BJ (cell line): ENCODE data around the gene DEPDC1B. TPM values are rescaled to one million over a fixed set of nuclear protein-coding genes. Genes with fewer than 3 reads are reported as not detected.

ENCODE experiments used
- CTCF ChIA-PET: fragments of 350-600 bp; formaldehyde crosslinking; extraction: SDS; loops from one replicate; lab custom pipeline; 2021; ENCODE audit warnings: antibody characterized with exemption, inconsistent platforms; lab: Yijun Ruan, JAX
- POLR2A ChIA-PET: fragments of 300-600 bp; sonication (Branson Sonifier 250); formaldehyde crosslinking; extraction: SDS; loops from one replicate; lab custom pipeline; 2021; ENCODE audit warnings: antibody characterized with exemption; lab: Charles Lee
- DNase-seq: peaks from one replicate; pipeline ENCODE4 v3.0.0-alpha.2; 2011; ENCODE audit warnings: low read depth
- H3K27me3 ChIP-seq: 2 replicates; pipeline ENCODE4 v1.6.0; 2011; ENCODE audit warnings: low read length; ENCODE audit not compliant: control insufficient read depth, insufficient read depth
- H3K36me3 ChIP-seq: 2 replicates; pipeline ENCODE4 v1.5.1; 2011; ENCODE audit warnings: low read length; ENCODE audit not compliant: control insufficient read depth, insufficient read depth
- H3K4me3 ChIP-seq: 2 replicates; pipeline ENCODE4 v1.5.1; 2011; ENCODE audit warnings: low read depth, mild to moderate bottlenecking, control low read depth, low read length
- polyA minus RNA-seq: library from RNA; depleted of rRNA, polyadenylated mRNA; stranded (reverse); fragments of >200 nt; gene quantifications from 2 replicates; pipeline ENCODE4 v1.2.3, GENCODE V29; 2011; rRNA and poly(A)+ RNA removed
- polyA plus RNA-seq: library from polyadenylated mRNA; depleted of rRNA; stranded (reverse); fragments of >200 nt; gene quantifications from 2 replicates; pipeline ENCODE4 v1.2.3, GENCODE V29; 2011; rRNA removed
- TF ChIP-seq, protein P1 (sequence below): IDR thresholded peaks from 2 replicates; pipeline ENCODE4 v1.5.1; 2011; ENCODE audit warnings: low read depth, mild to moderate bottlenecking, control low read depth, inconsistent platforms, low read length, moderate library complexity; ENCODE audit not compliant: insufficient read depth

The DEPDC1B gene, protein sequence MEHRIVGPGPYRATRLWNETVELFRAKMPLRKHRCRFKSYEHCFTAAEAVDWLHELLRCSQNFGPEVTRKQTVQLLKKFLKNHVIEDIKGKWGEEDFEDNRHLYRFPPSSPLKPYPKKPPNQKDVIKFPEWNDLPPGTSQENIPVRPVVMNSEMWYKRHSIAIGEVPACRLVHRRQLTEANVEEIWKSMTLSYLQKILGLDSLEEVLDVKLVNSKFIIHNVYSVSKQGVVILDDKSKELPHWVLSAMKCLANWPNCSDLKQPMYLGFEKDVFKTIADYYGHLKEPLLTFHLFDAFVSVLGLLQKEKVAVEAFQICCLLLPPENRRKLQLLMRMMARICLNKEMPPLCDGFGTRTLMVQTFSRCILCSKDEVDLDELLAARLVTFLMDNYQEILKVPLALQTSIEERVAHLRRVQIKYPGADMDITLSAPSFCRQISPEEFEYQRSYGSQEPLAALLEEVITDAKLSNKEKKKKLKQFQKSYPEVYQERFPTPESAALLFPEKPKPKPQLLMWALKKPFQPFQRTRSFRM
- polyA plus RNA-seq: 6.5 and 6.8 TPM in 2 replicates
- polyA minus RNA-seq: 4.9 and 5.3 TPM in 2 replicates

DNA sequence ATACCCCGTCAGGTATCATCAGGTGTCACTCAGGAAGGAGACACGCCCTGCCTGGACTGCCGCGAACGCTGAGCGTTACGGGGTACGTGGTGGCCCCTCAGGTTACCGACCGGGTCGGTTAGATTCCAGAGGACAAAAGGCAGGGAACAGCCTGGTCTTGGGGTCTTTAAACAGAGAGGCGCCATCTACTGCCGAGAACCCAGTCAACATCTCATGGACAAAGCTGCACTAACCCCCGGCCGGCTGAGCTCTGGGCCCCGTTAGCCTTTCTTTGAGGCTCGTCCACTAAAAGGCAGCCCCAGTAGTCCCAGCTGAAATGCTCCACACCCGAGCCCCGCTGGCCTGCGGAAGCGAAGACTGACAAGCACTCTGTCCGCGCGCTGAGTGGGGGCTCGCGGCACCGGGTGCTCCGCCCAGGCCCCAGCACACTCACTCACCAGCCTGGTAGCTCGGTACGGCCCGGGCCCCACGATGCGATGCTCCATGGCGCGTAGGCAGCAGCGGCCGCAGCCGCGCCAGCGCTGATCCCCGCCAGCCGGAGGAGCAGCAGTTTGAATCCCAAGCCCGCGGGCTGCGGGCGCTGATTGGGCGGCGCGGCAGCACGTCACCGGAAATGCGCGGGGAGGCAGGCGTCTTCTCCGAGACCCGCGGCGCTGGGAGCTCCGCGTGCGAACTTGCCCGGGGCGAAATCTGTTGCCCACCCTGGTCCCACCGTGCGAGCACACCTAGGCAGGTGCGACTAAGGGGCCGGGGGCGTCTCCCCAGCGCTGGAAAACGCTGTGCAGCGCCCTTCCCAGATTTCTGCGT is at the start of gene DEPDC1B:
Gene DEPDC1B (minus strand): TSS at position 558 of the 807 bp plus-strand sequence. CDS start 73 bp downstream, at position 485.
- ChIA-PET POLR2A (interaction anchor here (0.5 kb wide), 1 partner anchor 9 kb away, joined by 10 read pairs; no protein-coding TSS in a partner anchor), CTCF (interaction anchor here (0.7 to 5.1 kb wide), 17 partner anchors 8 to 889 kb away, joined by 3 to 49 read pairs (median 5); no protein-coding TSS in a partner anchor)
- Histone ChIP-seq H3K36me3 (no peaks in the 10 kb centered on the region), H3K4me3 (peak within 1 kb of the TSS; percentile 91), H3K27me3 (peaks cover 2% of the 10 kb centered on the region; the same call in 1 of the 2 replicates)
- peak; percentile 37 for DNase-seq
- TF ChIP-seq, protein P1, sequence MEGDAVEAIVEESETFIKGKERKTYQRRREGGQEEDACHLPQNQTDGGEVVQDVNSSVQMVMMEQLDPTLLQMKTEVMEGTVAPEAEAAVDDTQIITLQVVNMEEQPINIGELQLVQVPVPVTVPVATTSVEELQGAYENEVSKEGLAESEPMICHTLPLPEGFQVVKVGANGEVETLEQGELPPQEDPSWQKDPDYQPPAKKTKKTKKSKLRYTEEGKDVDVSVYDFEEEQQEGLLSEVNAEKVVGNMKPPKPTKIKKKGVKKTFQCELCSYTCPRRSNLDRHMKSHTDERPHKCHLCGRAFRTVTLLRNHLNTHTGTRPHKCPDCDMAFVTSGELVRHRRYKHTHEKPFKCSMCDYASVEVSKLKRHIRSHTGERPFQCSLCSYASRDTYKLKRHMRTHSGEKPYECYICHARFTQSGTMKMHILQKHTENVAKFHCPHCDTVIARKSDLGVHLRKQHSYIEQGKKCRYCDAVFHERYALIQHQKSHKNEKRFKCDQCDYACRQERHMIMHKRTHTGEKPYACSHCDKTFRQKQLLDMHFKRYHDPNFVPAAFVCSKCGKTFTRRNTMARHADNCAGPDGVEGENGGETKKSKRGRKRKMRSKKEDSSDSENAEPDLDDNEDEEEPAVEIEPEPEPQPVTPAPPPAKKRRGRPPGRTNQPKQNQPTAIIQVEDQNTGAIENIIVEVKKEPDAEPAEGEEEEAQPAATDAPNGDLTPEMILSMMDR: peak; percentile 56

DNA sequence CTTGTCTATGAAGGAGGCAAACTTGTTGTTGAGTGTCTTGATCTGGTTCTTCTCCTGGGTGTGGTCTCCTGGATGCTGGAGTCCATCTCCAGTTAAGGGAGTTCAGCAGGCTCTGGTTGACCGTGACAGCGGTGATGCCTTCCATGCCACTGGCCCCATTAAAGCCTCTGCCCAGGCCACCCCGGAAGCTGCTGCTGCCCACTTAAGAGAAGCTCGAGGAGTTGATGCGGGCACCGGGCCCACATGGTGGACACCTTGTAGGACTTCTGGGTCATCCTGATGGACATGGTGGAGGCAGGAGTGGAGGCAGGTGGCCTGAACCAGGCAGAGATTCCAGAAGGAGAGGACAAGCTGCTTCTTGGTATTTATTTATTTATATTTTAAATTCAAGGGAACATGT is 44.7 kb upstream of the DEPDC1B start:
- TF ChIP-seq, protein P1: no peak
- Histone ChIP-seq H3K27me3 (no peaks in the 10 kb centered on the region), H3K4me3 (no peak overlapping the region), H3K36me3 (no peaks in the 10 kb centered on the region)
- ChIA-PET POLR2A (no interaction called here), CTCF (no interaction called here)
- no peak for DNase-seq

DNA sequence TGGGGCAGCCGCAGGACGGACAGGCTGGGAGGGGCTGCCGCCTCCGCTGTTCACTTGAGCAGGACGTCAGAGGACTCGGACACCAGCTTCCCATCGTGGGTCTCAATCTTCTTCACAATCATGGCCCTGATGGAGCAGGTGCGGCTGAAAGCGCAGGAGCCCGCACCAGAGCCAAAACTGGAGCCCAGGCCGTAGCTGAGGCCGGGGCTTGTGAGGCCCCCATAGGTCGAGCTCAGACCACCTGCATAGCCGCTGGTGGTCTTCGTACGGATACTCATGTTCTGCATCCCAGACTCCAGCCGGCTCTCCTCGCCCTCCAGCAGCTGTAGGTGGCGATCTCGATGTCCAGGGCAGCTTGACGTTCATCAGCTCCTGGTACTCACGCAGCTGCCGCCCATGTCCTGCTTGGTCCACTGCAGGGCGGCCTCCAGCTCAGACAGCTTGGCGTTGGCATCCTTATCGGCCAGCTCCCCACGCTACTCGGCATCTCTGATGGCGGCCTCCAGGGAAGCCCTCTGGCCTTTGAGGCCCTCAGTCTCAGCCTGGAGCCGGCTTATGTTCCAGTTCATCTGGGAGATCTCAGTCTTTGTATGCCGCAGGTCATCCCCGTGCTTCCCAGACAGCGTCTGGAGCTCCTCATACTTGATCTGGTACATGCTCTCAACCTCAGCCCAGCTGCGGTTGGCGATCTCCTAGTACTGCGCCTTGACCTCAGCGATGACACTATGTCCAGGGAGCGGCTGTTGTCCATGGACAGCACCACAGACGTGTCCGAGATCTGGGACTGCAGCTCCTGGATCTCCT is 43.7 kb upstream of the DEPDC1B start:
- ChIA-PET POLR2A (no interaction called here), CTCF (no interaction called here)
- DNase-seq: no peak
- no peaks in the 10 kb centered on the region for H3K27me3 ChIP-seq
- no peak overlapping the region for H3K4me3 ChIP-seq
- TF ChIP-seq, protein P1: no peak
- H3K36me3 ChIP-seq: no peaks in the 10 kb centered on the region

DNA sequence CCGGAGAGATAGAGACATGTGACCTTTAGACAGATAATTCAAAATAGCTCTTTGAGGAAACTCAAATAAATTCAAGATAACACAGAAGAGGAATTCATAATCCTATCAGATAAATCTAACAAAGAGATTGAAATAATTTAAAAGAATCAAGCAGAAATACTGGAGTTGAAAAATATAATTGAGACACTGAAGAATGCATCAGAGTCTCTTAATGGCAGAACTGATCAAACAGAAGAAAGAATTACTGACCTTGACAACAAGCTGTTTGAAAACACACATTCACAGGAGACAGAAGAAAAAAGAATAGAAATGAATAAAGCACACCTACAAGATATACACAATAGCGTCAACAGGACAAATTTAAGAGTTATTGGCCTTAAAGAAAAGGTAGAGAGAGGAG is 40.4 kb upstream of the DEPDC1B start:
- ChIA-PET POLR2A (no interaction called here), CTCF (no interaction called here)
- TF ChIP-seq, protein P1: no peak
- Histone ChIP-seq H3K4me3 (no peak overlapping the region), H3K27me3 (no peaks in the 10 kb centered on the region), H3K36me3 (no peaks in the 10 kb centered on the region)
- DNase-seq: no peak
